A673 (cell line): ENCODE results near the gene SPATS1.

Source experiments
- CTCF ChIP-seq: fragments of 300-800, 200-600 bp; sonication (generic); conservative IDR thresholded peaks from 2 replicates; pipeline ENCODE4 v1.5.1; 2017; ENCODE audit warnings: low read depth, mild to moderate bottlenecking, antibody characterized with exemption, low read length, moderate library complexity, mixed read lengths
- EZH2 ChIP-seq: fragments of 200-600 bp; sonication (generic); IDR thresholded peaks from 2 replicates; pipeline ENCODE4 v1.6.1; 2017; ENCODE audit warnings: borderline replicate concordance, low read depth, mild to moderate bottlenecking, mixed read lengths, antibody characterized with exemption, low read length; ENCODE audit not compliant: poor library complexity, severe bottlenecking

GRCh38 chr6:44306710-44307109, 35.7 kb upstream of the SPATS1 start:
- TF ChIP-seq CTCF (no peak), EZH2 (no peak)
